HepG2 (cell line): Measurements from ENCODE around the gene APBB3. TPM values are rescaled to one million over a fixed set of nuclear protein-coding genes. Genes with fewer than 3 reads are reported as not detected.

Source experiments
- AGO2 ChIP-seq: fragments of 200-400 bp; formaldehyde crosslinking; optimal IDR thresholded peaks from 2 replicates; pipeline ENCODE3; 2017; ENCODE audit warnings: mild to moderate bottlenecking, low read depth, low read length, moderate library complexity
- ATF7-NPFF ChIP-seq: sonication (generic); formaldehyde crosslinking; IDR thresholded peaks from 2 replicates; pipeline ENCODE4 v1.8.1; 2023; ENCODE audit warnings: mild to moderate bottlenecking, low read depth, missing genetic modification reagents, moderate library complexity
- DNMT1 ChIP-seq: sonication (generic); formaldehyde crosslinking; IDR thresholded peaks from 2 replicates; pipeline ENCODE4 v1.5.1; 2020; ENCODE audit warnings: mild to moderate bottlenecking, missing genetic modification reagents
- HMG20B ChIP-seq: conservative IDR thresholded peaks from 2 replicates; pipeline ENCODE4 v1.6.1; 2016; ENCODE audit warnings: missing genetic modification reagents, missing compliant biosample characterization
- HNRNPLL ChIP-seq: fragments of 200-400 bp; formaldehyde crosslinking; IDR thresholded peaks from 2 replicates; pipeline ENCODE4 v1.6.1; 2017; ENCODE audit warnings: mild to moderate bottlenecking, low read depth, low read length; ENCODE audit not compliant: poor library complexity, severe bottlenecking
- MLLT10 ChIP-seq: sonication (generic); formaldehyde crosslinking; IDR thresholded peaks from 2 replicates; pipeline ENCODE4 v1.4.0; 2020; ENCODE audit warnings: missing genetic modification reagents
- MTA1 ChIP-seq: sonication (generic); formaldehyde crosslinking; IDR thresholded peaks from 2 replicates; pipeline ENCODE4 v1.4.0; 2020; ENCODE audit warnings: missing genetic modification reagents, mild to moderate bottlenecking, borderline replicate concordance
- POLR2A ChIP-seq, 2 experiments: IDR thresholded peaks; 2 replicates each; pipeline ENCODE4 v1.6.1; 2011; ENCODE audit warnings: low read depth in 2 of 2, low read length in 2 of 2, mild to moderate bottlenecking in 1 of 2, moderate library complexity in 1 of 2; ENCODE audit not compliant: insufficient read depth in 1 of 2
- REXO4 ChIP-seq: sonication (generic); formaldehyde crosslinking; IDR thresholded peaks from 2 replicates; pipeline ENCODE4 v1.8.0; 2022; ENCODE audit warnings: missing genetic modification reagents, mild to moderate bottlenecking, borderline replicate concordance
- SMAD1 ChIP-seq: sonication (generic); formaldehyde crosslinking; IDR thresholded peaks from 2 replicates; pipeline ENCODE4 v1.4.0; 2020; ENCODE audit warnings: missing genetic modification reagents, low read depth, mild to moderate bottlenecking, borderline replicate concordance
- SMARCE1 ChIP-seq: fragments of 450-650 bp; IDR thresholded peaks from 2 replicates; pipeline ENCODE4 v1.6.1; 2017; ENCODE audit warnings: borderline replicate concordance
- STAG1 ChIP-seq: sonication (generic); formaldehyde crosslinking; IDR thresholded peaks from 2 replicates; pipeline ENCODE4 v1.4.0; 2020; ENCODE audit warnings: missing genetic modification reagents
- TEAD2 ChIP-seq: sonication (generic); formaldehyde crosslinking; IDR thresholded peaks from 2 replicates; pipeline ENCODE4 v1.9.0; 2021; ENCODE audit warnings: missing genetic modification reagents
- TFDP2 ChIP-seq: sonication (generic); formaldehyde crosslinking; IDR thresholded peaks from 2 replicates; pipeline ENCODE4 v1.4.0; 2020; ENCODE audit warnings: missing genetic modification reagents
- TMF1 ChIP-seq: sonication (generic); formaldehyde crosslinking; IDR thresholded peaks from 2 replicates; pipeline ENCODE4 v1.8.1; 2022; ENCODE audit warnings: low read depth, missing genetic modification reagents
- TOE1 ChIP-seq: sonication (generic); formaldehyde crosslinking; IDR thresholded peaks from 2 replicates; pipeline ENCODE4 v1.4.0; 2020; ENCODE audit warnings: mild to moderate bottlenecking, missing genetic modification reagents
- ZMAT3 ChIP-seq: sonication (generic); formaldehyde crosslinking; conservative IDR thresholded peaks from 2 replicates; pipeline ENCODE4 v1.7.0; 2021; ENCODE audit warnings: missing genetic modification reagents
- ZNF20 ChIP-seq: sonication (generic); formaldehyde crosslinking; IDR thresholded peaks from 2 replicates; pipeline ENCODE4 v1.4.0; 2020; ENCODE audit warnings: mild to moderate bottlenecking, moderate library complexity, missing genetic modification reagents
- ZNF230 ChIP-seq: sonication (generic); formaldehyde crosslinking; IDR thresholded peaks from 2 replicates; pipeline ENCODE4 v1.4.0; 2020; ENCODE audit warnings: mild to moderate bottlenecking, missing genetic modification reagents
- ZNF567 ChIP-seq: sonication (generic); formaldehyde crosslinking; IDR thresholded peaks from 2 replicates; pipeline ENCODE4 v1.8.1; 2023; ENCODE audit warnings: mild to moderate bottlenecking, missing genetic modification reagents, borderline replicate concordance
- ZSCAN25 ChIP-seq: sonication (generic); formaldehyde crosslinking; IDR thresholded peaks from 2 replicates; pipeline ENCODE4 v1.8.0; 2022; ENCODE audit warnings: mild to moderate bottlenecking, missing genetic modification reagents
- ZSCAN9 ChIP-seq: IDR thresholded peaks from 2 replicates; pipeline ENCODE4 v1.6.1; 2016; ENCODE audit warnings: borderline replicate concordance
- polyA plus RNA-seq, 8 experiments: library from polyadenylated mRNA; depleted of rRNA in 3 of 8; stranded (reverse) in 7 of 8; unstranded in 1 of 8; fragments of >200 nt; fragmentation: Illumina TruSeq in 4 of 8; extraction: Trizol in 4 of 8; gene quantifications; 2 replicates each; pipeline versions ENCODE4 v1.2.1 to v1.2.3, GENCODE V29; 2011 to 2016; ENCODE audit warnings: low read depth in 4 of 8, missing spikeins in 1 of 8, mixed read lengths in 1 of 8; ENCODE audit not compliant: insufficient read depth in 1 of 8
- total RNA-seq, 5 experiments: library from RNA; depleted of rRNA; stranded (reverse); fragments of >200 nt; fragmentation: Illumina TruSeq; extraction: Trizol; gene quantifications; 2 replicates each; pipeline ENCODE4 v1.2.3, GENCODE V29; 2016; ENCODE audit warnings: low read depth in 1 of 5
- TF ChIP-seq, protein P1 (sequence below): sonication (generic); formaldehyde crosslinking; IDR thresholded peaks from 2 replicates; pipeline ENCODE4 v1.5.0; 2020; ENCODE audit warnings: mild to moderate bottlenecking, missing genetic modification reagents, borderline replicate concordance
- TF ChIP-seq, protein P2 (sequence below): fragments of 450-650 bp; IDR thresholded peaks from 2 replicates; pipeline ENCODE4 v1.6.1; 2017; ENCODE audit warnings: mild to moderate bottlenecking

The APBB3 gene
- total and polyA plus RNA-seq, 2 of the 13 experiments (the other 11 are each of a cell fraction or from before 2014, with no cell fraction given), result 0.38 to 0.78 TPM

DNA sequence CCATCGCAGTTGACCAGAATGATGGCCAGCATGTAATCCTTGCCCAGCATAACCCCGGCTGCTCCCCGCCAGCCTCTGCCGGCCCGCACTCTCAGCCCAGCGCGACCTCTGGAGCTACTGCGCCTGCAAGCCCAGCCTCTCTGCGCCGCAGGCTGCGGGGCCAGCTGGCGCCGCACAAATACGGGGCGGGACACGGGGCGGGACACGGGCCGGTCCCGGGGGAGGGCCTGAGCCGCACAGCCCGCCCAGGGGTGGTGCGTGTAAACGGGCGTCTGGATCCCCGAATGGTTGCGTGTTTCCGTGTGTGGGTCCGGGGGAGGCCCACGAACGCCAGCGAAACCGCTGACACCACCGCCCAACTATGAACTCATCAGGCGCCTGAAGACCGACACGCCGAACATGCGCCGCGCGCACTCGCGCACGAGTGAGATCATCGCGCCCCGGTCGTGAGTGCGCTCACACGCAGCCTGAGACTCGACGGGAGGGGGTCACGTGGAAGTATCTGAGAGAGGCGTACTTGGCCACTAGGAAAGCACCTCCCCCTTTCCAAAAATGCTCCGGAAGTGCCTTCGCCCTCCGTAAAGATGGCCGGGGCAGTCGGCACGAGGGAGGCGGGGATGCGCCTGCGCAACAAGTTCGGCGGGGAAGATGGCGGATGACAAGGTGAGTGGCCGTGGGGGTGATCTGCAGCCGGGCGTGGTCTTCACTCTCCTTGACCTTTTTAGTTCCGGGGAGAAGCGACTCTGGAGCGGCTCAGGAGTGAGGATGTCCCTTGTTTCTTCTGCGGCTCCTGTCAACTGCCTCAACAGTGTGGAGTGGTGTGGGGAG lies at the start of gene APBB3, which contains the start of gene SLC35A4 (continued):
- no peak for TF ChIP-seq ZSCAN9 (CRISPR knock-in tag)
- TF ChIP-seq SMAD1 (CRISPR knock-in tag), result peak; percentile 69; the same call in 1 of the 2 replicates
- TF ChIP-seq ZNF20 (CRISPR knock-in tag), result no peak
- TF ChIP-seq MTA1, result peak; percentile 45; the same call in 1 of the 2 replicates
- peak; percentile 60; the same call in 1 of the 2 replicates for TF ChIP-seq DNMT1
- no peak for TF ChIP-seq TEAD2 (CRISPR knock-in tag)
- TF ChIP-seq ZNF567 (CRISPR knock-in tag), result no peak
- TF ChIP-seq POLR2A (IDR thresholded peaks at IDR 0.05; ENCODE audit: insufficient read depth in 1 of 2, low read depth in 2 of 2, low read length in 2 of 2), result 0 out of 4 replicates have a peak, but pooled peaks have one; percentile 11 to 24
- TF ChIP-seq, protein P1, sequence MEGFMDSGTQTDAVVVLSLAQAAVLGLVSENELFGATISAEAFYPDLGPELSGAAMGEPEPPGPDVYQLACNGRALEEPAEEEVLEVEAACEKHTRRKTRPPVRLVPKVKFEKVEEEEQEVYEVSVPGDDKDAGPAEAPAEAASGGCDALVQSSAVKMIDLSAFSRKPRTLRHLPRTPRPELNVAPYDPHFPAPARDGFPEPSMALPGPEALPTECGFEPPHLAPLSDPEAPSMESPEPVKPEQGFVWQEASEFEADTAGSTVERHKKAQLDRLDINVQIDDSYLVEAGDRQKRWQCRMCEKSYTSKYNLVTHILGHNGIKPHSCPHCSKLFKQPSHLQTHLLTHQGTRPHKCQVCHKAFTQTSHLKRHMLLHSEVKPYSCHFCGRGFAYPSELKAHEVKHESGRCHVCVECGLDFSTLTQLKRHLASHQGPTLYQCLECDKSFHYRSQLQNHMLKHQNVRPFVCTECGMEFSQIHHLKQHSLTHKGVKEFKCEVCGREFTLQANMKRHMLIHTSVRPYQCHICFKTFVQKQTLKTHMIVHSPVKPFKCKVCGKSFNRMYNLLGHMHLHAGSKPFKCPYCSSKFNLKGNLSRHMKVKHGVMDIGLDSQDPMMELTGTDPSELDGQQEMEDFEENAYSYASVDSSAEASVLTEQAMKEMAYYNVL (CRISPR knock-in tag), result 0 out of 2 replicates have a peak, but pooled peaks have one; percentile 23
- TF ChIP-seq AGO2, result no peak
- no peak for TF ChIP-seq TOE1 (CRISPR knock-in tag)
- TF ChIP-seq ZNF230 (CRISPR knock-in tag), result no peak
- TF ChIP-seq SMARCE1, result no peak
- no peak for TF ChIP-seq ATF7-NPFF (CRISPR knock-in tag)
- TF ChIP-seq HMG20B (CRISPR knock-in tag), result no peak
- peak; percentile 25; the same call in 1 of the 2 replicates for TF ChIP-seq TFDP2 (CRISPR knock-in tag)
- TF ChIP-seq MLLT10 (CRISPR knock-in tag), result no peak
- no peak for TF ChIP-seq STAG1
- no peak for TF ChIP-seq REXO4
- TF ChIP-seq HNRNPLL, result peak; percentile 67
- no peak for TF ChIP-seq ZMAT3 (CRISPR knock-in tag)
- no peak for TF ChIP-seq TMF1 (CRISPR knock-in tag)
- TF ChIP-seq ZSCAN25 (CRISPR knock-in tag), result no peak
- TF ChIP-seq, protein P2, sequence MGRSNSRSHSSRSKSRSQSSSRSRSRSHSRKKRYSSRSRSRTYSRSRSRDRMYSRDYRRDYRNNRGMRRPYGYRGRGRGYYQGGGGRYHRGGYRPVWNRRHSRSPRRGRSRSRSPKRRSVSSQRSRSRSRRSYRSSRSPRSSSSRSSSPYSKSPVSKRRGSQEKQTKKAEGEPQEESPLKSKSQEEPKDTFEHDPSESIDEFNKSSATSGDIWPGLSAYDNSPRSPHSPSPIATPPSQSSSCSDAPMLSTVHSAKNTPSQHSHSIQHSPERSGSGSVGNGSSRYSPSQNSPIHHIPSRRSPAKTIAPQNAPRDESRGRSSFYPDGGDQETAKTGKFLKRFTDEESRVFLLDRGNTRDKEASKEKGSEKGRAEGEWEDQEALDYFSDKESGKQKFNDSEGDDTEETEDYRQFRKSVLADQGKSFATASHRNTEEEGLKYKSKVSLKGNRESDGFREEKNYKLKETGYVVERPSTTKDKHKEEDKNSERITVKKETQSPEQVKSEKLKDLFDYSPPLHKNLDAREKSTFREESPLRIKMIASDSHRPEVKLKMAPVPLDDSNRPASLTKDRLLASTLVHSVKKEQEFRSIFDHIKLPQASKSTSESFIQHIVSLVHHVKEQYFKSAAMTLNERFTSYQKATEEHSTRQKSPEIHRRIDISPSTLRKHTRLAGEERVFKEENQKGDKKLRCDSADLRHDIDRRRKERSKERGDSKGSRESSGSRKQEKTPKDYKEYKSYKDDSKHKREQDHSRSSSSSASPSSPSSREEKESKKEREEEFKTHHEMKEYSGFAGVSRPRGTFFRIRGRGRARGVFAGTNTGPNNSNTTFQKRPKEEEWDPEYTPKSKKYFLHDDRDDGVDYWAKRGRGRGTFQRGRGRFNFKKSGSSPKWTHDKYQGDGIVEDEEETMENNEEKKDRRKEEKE, result no peak
